HepG2 (cell line): ENCODE data around the gene GCLM. TPM values are rescaled to one million over a fixed set of nuclear protein-coding genes. Genes with fewer than 3 reads are reported as not detected.

Experiments
- AGO2 ChIP-seq: fragments of 200-400 bp; formaldehyde crosslinking; optimal IDR thresholded peaks from 2 replicates; pipeline ENCODE3; 2017; ENCODE audit warnings: mild to moderate bottlenecking, low read depth, low read length, moderate library complexity
- ARNTL ChIP-seq: sonication (generic); formaldehyde crosslinking; IDR thresholded peaks from 2 replicates; pipeline ENCODE4 v1.4.0; 2020; ENCODE audit warnings: mild to moderate bottlenecking, missing genetic modification reagents
- CCDC6 ChIP-seq: sonication (generic); formaldehyde crosslinking; IDR thresholded peaks from 2 replicates; pipeline ENCODE4 v1.8.1; 2022; ENCODE audit warnings: mild to moderate bottlenecking, missing genetic modification reagents, moderate library complexity
- HBP1 ChIP-seq: IDR thresholded peaks from 2 replicates; pipeline ENCODE4 v1.6.1; 2016; ENCODE audit warnings: low read depth, control low read depth
- KDM1A ChIP-seq: IDR thresholded peaks from 2 replicates; pipeline ENCODE4 v1.6.1; 2016; ENCODE audit warnings: missing compliant biosample characterization
- KLF9 ChIP-seq: IDR thresholded peaks from 2 replicates; pipeline ENCODE4 v1.6.1; 2016; ENCODE audit warnings: low read depth
- PRPF4 ChIP-seq: fragments of 200-400 bp; formaldehyde crosslinking; IDR thresholded peaks from 2 replicates; pipeline ENCODE4 v1.6.1; 2016; ENCODE audit warnings: low read length, low read depth; ENCODE audit not compliant: poor library complexity, severe bottlenecking
- RARA ChIP-seq: IDR thresholded peaks from 2 replicates; pipeline ENCODE4 v1.6.1; 2016; ENCODE audit warnings: missing genetic modification reagents, missing compliant biosample characterization
- SMARCC2 ChIP-seq: fragments of 450-650 bp; IDR thresholded peaks from 2 replicates; pipeline ENCODE4 v1.6.1; 2017; ENCODE audit warnings: antibody characterized with exemption, mild to moderate bottlenecking
- SRSF9 ChIP-seq: fragments of 200-400 bp; formaldehyde crosslinking; IDR thresholded peaks from 2 replicates; pipeline ENCODE4 v1.6.1; 2018; ENCODE audit warnings: borderline replicate concordance, mild to moderate bottlenecking, low read depth, low read length; ENCODE audit not compliant: insufficient read depth, poor library complexity, severe bottlenecking
- SUZ12 ChIP-seq: fragments of 150-350 bp; IDR thresholded peaks from 2 replicates; pipeline ENCODE4 v1.6.1; 2014; ENCODE audit warnings: low read depth, low read length
- TOE1 ChIP-seq: sonication (generic); formaldehyde crosslinking; IDR thresholded peaks from 2 replicates; pipeline ENCODE4 v1.4.0; 2020; ENCODE audit warnings: mild to moderate bottlenecking, missing genetic modification reagents
- ZBTB20 ChIP-seq: sonication (generic); formaldehyde crosslinking; IDR thresholded peaks from 2 replicates; pipeline ENCODE4 v1.8.1; 2023; ENCODE audit warnings: missing genetic modification reagents, low read depth, mild to moderate bottlenecking, borderline replicate concordance
- ZEB1 ChIP-seq: IDR thresholded peaks from 2 replicates; pipeline ENCODE4 v1.6.1; 2012; ENCODE audit warnings: mild to moderate bottlenecking, low read depth, inconsistent platforms; ENCODE audit not compliant: insufficient replicate concordance
- ZNF12 ChIP-seq: sonication (generic); formaldehyde crosslinking; IDR thresholded peaks from 2 replicates; pipeline ENCODE4 v1.5.0; 2020; ENCODE audit warnings: missing genetic modification reagents
- ZNF333 ChIP-seq: sonication (generic); formaldehyde crosslinking; IDR thresholded peaks from 2 replicates; pipeline ENCODE4 v1.4.0; 2020; ENCODE audit warnings: mild to moderate bottlenecking, missing genetic modification reagents, borderline replicate concordance
- ZNF451 ChIP-seq: sonication (generic); formaldehyde crosslinking; IDR thresholded peaks from 2 replicates; pipeline ENCODE4 v1.5.0; 2020; ENCODE audit warnings: mild to moderate bottlenecking, missing genetic modification reagents
- polyA plus RNA-seq, 8 experiments: library from polyadenylated mRNA; depleted of rRNA in 3 of 8; stranded (reverse) in 7 of 8; unstranded in 1 of 8; fragments of >200 nt; fragmentation: Illumina TruSeq in 4 of 8; extraction: Trizol in 4 of 8; gene quantifications; 2 replicates each; pipeline versions ENCODE4 v1.2.1 to v1.2.3, GENCODE V29; 2011 to 2016; ENCODE audit warnings: low read depth in 4 of 8, missing spikeins in 1 of 8, mixed read lengths in 1 of 8; ENCODE audit not compliant: insufficient read depth in 1 of 8
- total RNA-seq, 5 experiments: library from RNA; depleted of rRNA; stranded (reverse); fragments of >200 nt; fragmentation: Illumina TruSeq; extraction: Trizol; gene quantifications; 2 replicates each; pipeline ENCODE4 v1.2.3, GENCODE V29; 2016; ENCODE audit warnings: low read depth in 1 of 5
- TF ChIP-seq, protein P1 (sequence below): sonication (generic); formaldehyde crosslinking; IDR thresholded peaks from 2 replicates; pipeline ENCODE4 v1.4.0; 2020; ENCODE audit warnings: missing genetic modification reagents
- TF ChIP-seq, protein P2 (sequence below): sonication (generic); formaldehyde crosslinking; IDR thresholded peaks from 2 replicates; pipeline ENCODE4 v1.5.1; 2020; ENCODE audit warnings: missing genetic modification reagents, mild to moderate bottlenecking, borderline replicate concordance
- TF ChIP-seq, protein P3 (sequence below), 2 experiments: sonication (generic) in 1 of 2; formaldehyde crosslinking in 1 of 2; IDR thresholded peaks; 2 replicates each; pipeline versions ENCODE4 v1.4.0 to v1.6.1; 2018 to 2020; ENCODE audit warnings: missing genetic modification reagents in 2 of 2, borderline replicate concordance in 1 of 2, low read depth in 1 of 2, mild to moderate bottlenecking in 1 of 2, missing biosample characterization in 1 of 2
- TF ChIP-seq, protein P4 (sequence below): sonication (generic); formaldehyde crosslinking; IDR thresholded peaks from 2 replicates; pipeline ENCODE4 v1.5.1; 2020; ENCODE audit warnings: mild to moderate bottlenecking, missing genetic modification reagents

Gene GCLM
- total and polyA plus RNA-seq, 2 of the 13 experiments (the other 11 are each of a cell fraction or from before 2014, with no cell fraction given) = 8.7 to 29.9 TPM

DNA sequence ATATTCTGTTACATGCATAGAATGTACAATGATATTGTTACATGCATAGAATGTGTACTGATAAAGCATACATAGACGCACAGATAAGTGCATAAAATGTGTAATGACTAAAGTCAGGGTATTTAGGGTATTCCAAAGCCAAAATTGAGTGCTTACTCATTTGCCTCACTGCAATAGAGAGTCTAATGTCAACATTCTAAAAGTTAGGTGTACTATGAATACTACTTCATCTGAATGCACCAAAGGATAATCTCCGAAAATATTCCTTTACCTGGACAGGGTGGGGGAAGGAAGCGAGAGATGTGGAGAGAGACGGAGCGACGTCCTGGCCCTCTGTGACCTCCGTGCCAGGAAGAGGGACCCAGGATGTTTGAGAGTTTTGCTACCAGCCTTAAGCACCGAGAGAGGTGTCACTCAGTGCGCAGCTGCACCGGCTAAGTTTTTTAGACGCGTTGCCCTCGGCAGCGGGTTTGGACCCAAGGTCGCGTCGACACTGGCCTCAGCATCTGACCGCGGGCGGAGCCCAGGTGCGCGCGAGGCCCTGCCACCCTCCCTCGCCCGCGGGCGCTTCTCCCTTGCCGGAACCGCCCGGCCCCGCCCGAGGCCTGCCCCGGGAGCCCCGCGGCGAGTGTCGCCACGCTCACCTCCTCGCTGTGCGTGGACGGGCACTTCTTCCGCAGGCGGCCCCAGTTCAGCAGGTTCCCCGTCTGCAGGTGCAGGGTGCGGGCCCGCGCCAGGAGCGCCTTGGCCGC lies 660 bp downstream of the GCLM start (continued):
- TF ChIP-seq, protein P1, sequence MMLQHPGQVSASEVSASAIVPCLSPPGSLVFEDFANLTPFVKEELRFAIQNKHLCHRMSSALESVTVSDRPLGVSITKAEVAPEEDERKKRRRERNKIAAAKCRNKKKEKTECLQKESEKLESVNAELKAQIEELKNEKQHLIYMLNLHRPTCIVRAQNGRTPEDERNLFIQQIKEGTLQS (CRISPR knock-in tag) = no peak
- TF ChIP-seq ZNF12 = no peak
- TF ChIP-seq TOE1 (CRISPR knock-in tag) = no peak
- no peak for TF ChIP-seq KDM1A (CRISPR knock-in tag)
- TF ChIP-seq KLF9 (CRISPR knock-in tag) = no peak
- no peak for TF ChIP-seq CCDC6 (CRISPR knock-in tag)
- TF ChIP-seq HBP1 (CRISPR knock-in tag) = peak; percentile 79
- TF ChIP-seq ZNF451 (CRISPR knock-in tag) = no peak
- TF ChIP-seq PRPF4 = no peak
- TF ChIP-seq, protein P2, sequence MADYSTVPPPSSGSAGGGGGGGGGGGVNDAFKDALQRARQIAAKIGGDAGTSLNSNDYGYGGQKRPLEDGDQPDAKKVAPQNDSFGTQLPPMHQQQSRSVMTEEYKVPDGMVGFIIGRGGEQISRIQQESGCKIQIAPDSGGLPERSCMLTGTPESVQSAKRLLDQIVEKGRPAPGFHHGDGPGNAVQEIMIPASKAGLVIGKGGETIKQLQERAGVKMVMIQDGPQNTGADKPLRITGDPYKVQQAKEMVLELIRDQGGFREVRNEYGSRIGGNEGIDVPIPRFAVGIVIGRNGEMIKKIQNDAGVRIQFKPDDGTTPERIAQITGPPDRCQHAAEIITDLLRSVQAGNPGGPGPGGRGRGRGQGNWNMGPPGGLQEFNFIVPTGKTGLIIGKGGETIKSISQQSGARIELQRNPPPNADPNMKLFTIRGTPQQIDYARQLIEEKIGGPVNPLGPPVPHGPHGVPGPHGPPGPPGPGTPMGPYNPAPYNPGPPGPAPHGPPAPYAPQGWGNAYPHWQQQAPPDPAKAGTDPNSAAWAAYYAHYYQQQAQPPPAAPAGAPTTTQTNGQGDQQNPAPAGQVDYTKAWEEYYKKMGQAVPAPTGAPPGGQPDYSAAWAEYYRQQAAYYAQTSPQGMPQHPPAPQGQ (CRISPR knock-in tag) = no peak
- TF ChIP-seq, protein P3, sequence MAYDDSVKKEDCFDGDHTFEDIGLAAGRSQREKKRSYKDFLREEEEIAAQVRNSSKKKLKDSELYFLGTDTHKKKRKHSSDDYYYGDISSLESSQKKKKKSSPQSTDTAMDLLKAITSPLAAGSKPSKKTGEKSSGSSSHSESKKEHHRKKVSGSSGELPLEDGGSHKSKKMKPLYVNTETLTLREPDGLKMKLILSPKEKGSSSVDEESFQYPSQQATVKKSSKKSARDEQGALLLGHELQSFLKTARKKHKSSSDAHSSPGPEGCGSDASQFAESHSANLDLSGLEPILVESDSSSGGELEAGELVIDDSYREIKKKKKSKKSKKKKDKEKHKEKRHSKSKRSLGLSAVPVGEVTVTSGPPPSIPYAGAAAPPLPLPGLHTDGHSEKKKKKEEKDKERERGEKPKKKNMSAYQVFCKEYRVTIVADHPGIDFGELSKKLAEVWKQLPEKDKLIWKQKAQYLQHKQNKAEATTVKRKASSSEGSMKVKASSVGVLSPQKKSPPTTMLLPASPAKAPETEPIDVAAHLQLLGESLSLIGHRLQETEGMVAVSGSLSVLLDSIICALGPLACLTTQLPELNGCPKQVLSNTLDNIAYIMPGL (CRISPR knock-in tag; IDR thresholded peaks at IDR 0.05; ENCODE audit: borderline replicate concordance in 1 of 2, low read depth in 1 of 2) = peak in 1 of 2 experiments; percentile 31; a peak in 1 of 4 replicates
- peak; percentile 7; the same call in 1 of the 2 replicates for TF ChIP-seq RARA (CRISPR knock-in tag)
- no peak for TF ChIP-seq ZNF333 (CRISPR knock-in tag)
- TF ChIP-seq, protein P4, sequence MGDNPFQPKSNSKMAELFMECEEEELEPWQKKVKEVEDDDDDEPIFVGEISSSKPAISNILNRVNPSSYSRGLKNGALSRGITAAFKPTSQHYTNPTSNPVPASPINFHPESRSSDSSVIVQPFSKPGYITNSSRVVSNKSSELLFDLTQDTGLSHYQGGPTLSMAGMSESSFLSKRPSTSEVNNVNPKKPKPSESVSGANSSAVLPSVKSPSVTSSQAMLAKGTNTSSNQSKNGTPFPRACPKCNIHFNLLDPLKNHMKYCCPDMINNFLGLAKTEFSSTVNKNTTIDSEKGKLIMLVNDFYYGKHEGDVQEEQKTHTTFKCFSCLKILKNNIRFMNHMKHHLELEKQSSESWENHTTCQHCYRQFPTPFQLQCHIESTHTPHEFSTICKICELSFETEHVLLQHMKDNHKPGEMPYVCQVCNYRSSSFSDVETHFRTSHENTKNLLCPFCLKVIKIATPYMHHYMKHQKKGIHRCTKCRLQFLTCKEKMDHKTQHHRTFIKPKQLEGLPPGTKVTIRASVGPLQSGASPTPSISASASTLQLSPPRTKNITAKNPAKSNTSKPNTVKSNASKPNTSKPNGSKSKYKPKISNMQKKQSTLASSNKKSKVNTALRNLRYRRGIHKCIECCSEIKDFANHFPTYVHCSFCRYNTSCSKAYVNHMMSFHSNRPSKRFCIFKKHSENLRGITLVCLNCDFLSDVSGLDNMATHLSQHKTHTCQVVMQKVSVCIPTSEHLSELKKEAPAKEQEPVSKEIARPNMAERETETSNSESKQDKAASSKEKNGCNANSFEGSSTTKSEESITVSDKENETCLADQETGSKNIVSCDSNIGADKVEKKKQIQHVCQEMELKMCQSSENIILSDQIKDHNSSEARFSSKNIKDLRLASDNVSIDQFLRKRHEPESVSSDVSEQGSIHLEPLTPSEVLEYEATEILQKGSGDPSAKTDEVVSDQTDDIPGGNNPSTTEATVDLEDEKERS (CRISPR knock-in tag) = no peak
- no peak for TF ChIP-seq SUZ12
- TF ChIP-seq AGO2 = peak; percentile 56
- no peak for TF ChIP-seq SMARCC2
- no peak for TF ChIP-seq ZBTB20 (CRISPR knock-in tag)
- no peak for TF ChIP-seq SRSF9
- TF ChIP-seq ZEB1 = no peak
- no peak for TF ChIP-seq ARNTL (CRISPR knock-in tag)
